SK-N-SH treated with all-trans-retinoic acid at 6 μM for 48 hours (cell line): ENCODE data around the gene ZNF536.

ENCODE experiments used
- ATAC-seq: fragments of 200-7000 bp; cut with Tn5 transposase; 3 replicates; pipeline ENCODE4 v1.9.1; 2020; ENCODE audit warnings: mild to moderate bottlenecking, moderate library complexity
- ARNTL ChIP-seq: fragments of 450-650 bp; formaldehyde crosslinking; IDR thresholded peaks from 2 replicates; pipeline ENCODE4 v1.5.0; 2020; ENCODE audit warnings: low read depth, mild to moderate bottlenecking, moderate library complexity, borderline replicate concordance
- BACH2 ChIP-seq: fragments of 250-450 bp; sonication (Bioruptor Pico); IDR thresholded peaks from 2 replicates; pipeline ENCODE4 v1.9.0; 2021; ENCODE audit warnings: mild to moderate bottlenecking, borderline replicate concordance
- CREB5 ChIP-seq: fragments of 250-450 bp; sonication (Bioruptor Pico); IDR thresholded peaks from 2 replicates; pipeline ENCODE4 v1.5.1; 2020; ENCODE audit warnings: low read depth, mild to moderate bottlenecking, moderate library complexity
- CSDC2 ChIP-seq: fragments of 250-450 bp; sonication (Bioruptor Pico); IDR thresholded peaks from 2 replicates; pipeline ENCODE4 v1.5.0; 2020; ENCODE audit warnings: mild to moderate bottlenecking, moderate library complexity
- ESRRG ChIP-seq: fragments of 250-450 bp; sonication (Bioruptor Pico); IDR thresholded peaks from 2 replicates; pipeline ENCODE4 v1.6.1; 2021; ENCODE audit warnings: mild to moderate bottlenecking
- ISL1 ChIP-seq: fragments of 250-450 bp; sonication (Bioruptor Pico); IDR thresholded peaks from 2 replicates; pipeline ENCODE4 v2.1.2; 2022; ENCODE audit warnings: mild to moderate bottlenecking, moderate library complexity
- OSR1 ChIP-seq: fragments of 250-450 bp; sonication (Bioruptor Pico); IDR thresholded peaks from 2 replicates; pipeline ENCODE4 v1.8.0; 2022; ENCODE audit warnings: moderate library complexity, mild to moderate bottlenecking, inconsistent platforms
- PATZ1 ChIP-seq: fragments of 250-450 bp; sonication (Bioruptor Pico); IDR thresholded peaks from 2 replicates; pipeline ENCODE4 v1.8.0; 2020; ENCODE audit warnings: mild to moderate bottlenecking, moderate library complexity, borderline replicate concordance
- POU6F1 ChIP-seq: fragments of 250-450 bp; sonication (Bioruptor Pico); IDR thresholded peaks from 2 replicates; pipeline ENCODE4 v1.8.0; 2021; ENCODE audit warnings: low read depth, mild to moderate bottlenecking, moderate library complexity, borderline replicate concordance
- PPARA ChIP-seq: fragments of 250-450 bp; sonication (Bioruptor Pico); IDR thresholded peaks from 2 replicates; pipeline ENCODE4 v1.5.0; 2020; ENCODE audit warnings: mild to moderate bottlenecking, borderline replicate concordance
- RARB ChIP-seq: fragments of 250-450 bp; sonication (Bioruptor Pico); IDR thresholded peaks from 2 replicates; pipeline ENCODE4 v1.8.0; 2021; ENCODE audit warnings: mild to moderate bottlenecking, moderate library complexity
- SNAI2 ChIP-seq: fragments of 250-450 bp; sonication (Bioruptor Pico); IDR thresholded peaks from 2 replicates; pipeline ENCODE4 v1.5.0; 2020; ENCODE audit warnings: mild to moderate bottlenecking, moderate library complexity
- TCF4 ChIP-seq: fragments of 250-450 bp; sonication (Bioruptor Pico); IDR thresholded peaks from 2 replicates; pipeline ENCODE4 v1.8.0; 2021; ENCODE audit warnings: mild to moderate bottlenecking, moderate library complexity, borderline replicate concordance
- TOX ChIP-seq: fragments of 250-450 bp; sonication (Bioruptor Pico); IDR thresholded peaks from 2 replicates; pipeline ENCODE4 v1.8.0; 2021; ENCODE audit warnings: mild to moderate bottlenecking, moderate library complexity, borderline replicate concordance
- ZC3H10 ChIP-seq: fragments of 250-450 bp; sonication (Bioruptor Pico); IDR thresholded peaks from 2 replicates; pipeline ENCODE4 v1.5.1; 2021; ENCODE audit warnings: mild to moderate bottlenecking, moderate library complexity
- ZFP3 ChIP-seq: fragments of 250-450 bp; sonication (Bioruptor Pico); IDR thresholded peaks from 2 replicates; pipeline ENCODE4 v1.5.0; 2020; ENCODE audit warnings: mild to moderate bottlenecking, moderate library complexity
- ZFP30 ChIP-seq: fragments of 450-650 bp; formaldehyde crosslinking; IDR thresholded peaks from 2 replicates; pipeline ENCODE4 v1.5.0; 2022; ENCODE audit warnings: mild to moderate bottlenecking, moderate library complexity
- ZNF565 ChIP-seq: fragments of 450-650 bp; formaldehyde crosslinking; conservative IDR thresholded peaks from 2 replicates; pipeline ENCODE4 v1.5.0; 2020; ENCODE audit warnings: low read depth, mild to moderate bottlenecking, moderate library complexity
- ZNF70 ChIP-seq: fragments of 450-650 bp; formaldehyde crosslinking; IDR thresholded peaks from 2 replicates; pipeline ENCODE4 v1.5.0; 2020; ENCODE audit warnings: mild to moderate bottlenecking, moderate library complexity
- TF ChIP-seq, protein P1 (sequence below): fragments of 250-450 bp; sonication (Bioruptor Pico); IDR thresholded peaks from 2 replicates; pipeline ENCODE4 v1.5.0; 2020; ENCODE audit warnings: mild to moderate bottlenecking, moderate library complexity
- TF ChIP-seq, protein P2 (sequence below): fragments of 250-450 bp; sonication (Bioruptor Pico); IDR thresholded peaks from 2 replicates; pipeline ENCODE4 v1.5.1; 2021; ENCODE audit warnings: mild to moderate bottlenecking, moderate library complexity

Gene ZNF536

DNA sequence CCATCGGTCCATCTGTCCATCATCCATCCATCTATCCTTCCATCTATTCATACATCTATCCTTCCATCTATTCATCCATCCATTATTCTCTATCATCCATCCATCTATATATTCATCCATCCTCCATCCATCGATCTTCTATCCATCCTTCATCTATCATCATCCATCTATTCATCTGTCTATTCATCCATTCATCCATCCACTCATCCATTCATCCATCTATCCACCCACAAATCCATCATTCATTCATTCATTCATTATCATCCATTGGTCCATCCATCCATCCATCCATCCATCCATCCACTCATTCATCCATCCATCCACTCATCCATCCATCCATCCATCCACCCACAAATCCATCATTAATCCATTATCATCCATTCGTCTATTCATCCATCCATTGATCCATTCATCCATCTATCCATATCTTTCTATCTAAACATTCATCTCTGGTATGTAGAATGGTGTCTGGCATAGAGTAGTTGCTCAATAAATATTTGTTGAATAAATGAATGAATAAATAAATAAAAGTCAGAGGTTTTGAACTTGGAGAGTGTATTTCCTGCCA lies 36.6 kb downstream of the ZNF536 start:
- TF ChIP-seq SNAI2, result no peak
- no peak for TF ChIP-seq PPARA (CRISPR knock-in tag)
- no peak for TF ChIP-seq CSDC2 (CRISPR knock-in tag)
- TF ChIP-seq ZNF70 (CRISPR knock-in tag), result no peak
- TF ChIP-seq, protein P1, sequence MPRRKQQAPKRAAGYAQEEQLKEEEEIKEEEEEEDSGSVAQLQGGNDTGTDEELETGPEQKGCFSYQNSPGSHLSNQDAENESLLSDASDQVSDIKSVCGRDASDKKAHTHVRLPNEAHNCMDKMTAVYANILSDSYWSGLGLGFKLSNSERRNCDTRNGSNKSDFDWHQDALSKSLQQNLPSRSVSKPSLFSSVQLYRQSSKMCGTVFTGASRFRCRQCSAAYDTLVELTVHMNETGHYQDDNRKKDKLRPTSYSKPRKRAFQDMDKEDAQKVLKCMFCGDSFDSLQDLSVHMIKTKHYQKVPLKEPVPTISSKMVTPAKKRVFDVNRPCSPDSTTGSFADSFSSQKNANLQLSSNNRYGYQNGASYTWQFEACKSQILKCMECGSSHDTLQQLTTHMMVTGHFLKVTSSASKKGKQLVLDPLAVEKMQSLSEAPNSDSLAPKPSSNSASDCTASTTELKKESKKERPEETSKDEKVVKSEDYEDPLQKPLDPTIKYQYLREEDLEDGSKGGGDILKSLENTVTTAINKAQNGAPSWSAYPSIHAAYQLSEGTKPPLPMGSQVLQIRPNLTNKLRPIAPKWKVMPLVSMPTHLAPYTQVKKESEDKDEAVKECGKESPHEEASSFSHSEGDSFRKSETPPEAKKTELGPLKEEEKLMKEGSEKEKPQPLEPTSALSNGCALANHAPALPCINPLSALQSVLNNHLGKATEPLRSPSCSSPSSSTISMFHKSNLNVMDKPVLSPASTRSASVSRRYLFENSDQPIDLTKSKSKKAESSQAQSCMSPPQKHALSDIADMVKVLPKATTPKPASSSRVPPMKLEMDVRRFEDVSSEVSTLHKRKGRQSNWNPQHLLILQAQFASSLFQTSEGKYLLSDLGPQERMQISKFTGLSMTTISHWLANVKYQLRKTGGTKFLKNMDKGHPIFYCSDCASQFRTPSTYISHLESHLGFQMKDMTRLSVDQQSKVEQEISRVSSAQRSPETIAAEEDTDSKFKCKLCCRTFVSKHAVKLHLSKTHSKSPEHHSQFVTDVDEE (CRISPR knock-in tag), result no peak
- TF ChIP-seq, all 23 proteins: peak for 0
- no peak for ATAC-seq

DNA sequence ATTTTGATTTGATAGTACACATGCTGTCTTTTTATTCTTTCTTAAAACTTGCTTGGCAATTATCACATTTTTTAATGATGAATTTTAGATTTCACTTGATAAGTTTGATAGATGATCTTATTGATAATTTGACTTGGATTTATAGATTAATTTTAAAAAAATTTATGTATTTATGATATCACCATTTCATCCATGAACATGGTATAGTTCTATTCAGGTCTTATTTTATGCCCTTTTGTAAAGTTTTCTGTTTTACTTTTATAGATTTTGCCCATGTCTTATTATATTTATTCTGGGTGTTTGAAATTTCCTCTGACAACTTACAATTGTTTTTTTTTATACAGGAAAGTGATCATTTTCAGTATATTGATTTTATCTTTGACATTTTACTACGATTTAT lies 39.5 kb downstream of the ZNF536 start:
- TF ChIP-seq, protein P1 (CRISPR knock-in tag), result no peak
- TF ChIP-seq CREB5 (no peak), POU6F1 (CRISPR knock-in tag) (no peak), ZFP30 (CRISPR knock-in tag) (no peak), ZNF70 (CRISPR knock-in tag) (no peak), ZC3H10 (CRISPR knock-in tag) (no peak), ARNTL (CRISPR knock-in tag) (no peak), PATZ1 (no peak), ZFP3 (CRISPR knock-in tag) (no peak), RARB (CRISPR knock-in tag) (no peak), TCF4 (CRISPR knock-in tag) (no peak), TOX (CRISPR knock-in tag) (no peak)
- TF ChIP-seq, protein P2, sequence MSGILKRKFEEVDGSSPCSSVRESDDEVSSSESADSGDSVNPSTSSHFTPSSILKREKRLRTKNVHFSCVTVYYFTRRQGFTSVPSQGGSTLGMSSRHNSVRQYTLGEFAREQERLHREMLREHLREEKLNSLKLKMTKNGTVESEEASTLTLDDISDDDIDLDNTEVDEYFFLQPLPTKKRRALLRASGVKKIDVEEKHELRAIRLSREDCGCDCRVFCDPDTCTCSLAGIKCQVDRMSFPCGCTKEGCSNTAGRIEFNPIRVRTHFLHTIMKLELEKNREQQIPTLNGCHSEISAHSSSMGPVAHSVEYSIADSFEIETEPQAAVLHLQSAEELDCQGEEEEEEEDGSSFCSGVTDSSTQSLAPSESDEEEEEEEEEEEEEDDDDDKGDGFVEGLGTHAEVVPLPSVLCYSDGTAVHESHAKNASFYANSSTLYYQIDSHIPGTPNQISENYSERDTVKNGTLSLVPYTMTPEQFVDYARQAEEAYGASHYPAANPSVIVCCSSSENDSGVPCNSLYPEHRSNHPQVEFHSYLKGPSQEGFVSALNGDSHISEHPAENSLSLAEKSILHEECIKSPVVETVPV (CRISPR knock-in tag), result no peak
- TF ChIP-seq, all 23 proteins: peak for 0
- no peak for ATAC-seq

DNA sequence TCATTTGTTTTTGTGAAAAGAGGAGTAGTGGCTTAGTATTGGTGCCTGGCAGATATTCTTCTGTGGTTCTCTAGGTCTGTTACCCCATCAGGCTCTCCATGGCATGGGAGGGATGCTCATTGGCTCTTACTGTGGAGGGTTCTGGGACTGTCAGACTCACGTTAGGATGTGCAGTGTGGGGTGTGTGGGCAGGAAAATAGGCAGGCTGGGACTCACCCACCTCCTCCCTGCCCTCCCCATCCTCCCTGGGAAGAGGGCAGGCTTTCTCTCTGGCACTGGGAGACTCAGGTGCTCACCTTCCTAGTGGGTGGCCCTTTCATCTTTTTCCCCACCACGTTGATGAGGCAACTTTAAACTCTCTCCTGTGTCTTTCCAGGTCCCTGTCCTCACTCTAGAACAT lies 44.2 kb downstream of the ZNF536 start:
- ATAC-seq, result no peak
- TF ChIP-seq ESRRG (CRISPR knock-in tag) (no peak), ISL1 (no peak), TOX (CRISPR knock-in tag) (no peak), BACH2 (CRISPR knock-in tag) (no peak), ZC3H10 (CRISPR knock-in tag) (no peak), ZNF565 (CRISPR knock-in tag) (no peak), PPARA (CRISPR knock-in tag) (no peak), OSR1 (CRISPR knock-in tag) (no peak), POU6F1 (CRISPR knock-in tag) (no peak), ZFP30 (CRISPR knock-in tag) (no peak)
- TF ChIP-seq, protein P1 (CRISPR knock-in tag), result no peak
